Activated B cell treated with CpG ODN at 0.5 μM for 24 hours (primary cell): ENCODE results near the gene KLHL15. TPM values are rescaled to one million over a fixed set of nuclear protein-coding genes. Genes with fewer than 3 reads are reported as not detected.

Experiments
- ATAC-seq: fragments of 200-7000 bp; cut with Tn5 transposase; one replicate; pipeline ENCODE4 v1.10.0; 2021; ENCODE audit warnings: low read depth, mild to moderate bottlenecking, moderate library complexity
- CTCF ChIA-PET: fragments of 350-600 bp; sonication (Branson Sonifier 250); formaldehyde crosslinking; loops from one replicate; lab custom pipeline; 2021; ENCODE audit warnings: antibody characterized with exemption; lab: Charles Lee
- POLR2A ChIA-PET: fragments of 350-600 bp; sonication (Branson Sonifier 250); formaldehyde crosslinking; loops from one replicate; lab custom pipeline; 2021; ENCODE audit warnings: antibody characterized with exemption; lab: Charles Lee
- DNase-seq: peaks from one replicate; pipeline ENCODE4 v3.0.0; 2022
- H3K27ac Mint-ChIP-seq: one replicate; pipeline ENCODE4 v1.8.0; 2020; ENCODE audit warnings: mixed read lengths
- H3K27me3 Mint-ChIP-seq: one replicate; pipeline ENCODE4 v1.8.0; 2021; ENCODE audit warnings: mixed read lengths
- H3K36me3 Mint-ChIP-seq: one replicate; pipeline ENCODE4 v1.8.0; 2021; ENCODE audit warnings: low read depth, mixed read lengths
- H3K4me1 Mint-ChIP-seq: one replicate; pipeline ENCODE4 v1.8.0; 2021; ENCODE audit warnings: mixed read lengths
- H3K4me3 Mint-ChIP-seq: one replicate; pipeline ENCODE4 v1.8.0; 2020; ENCODE audit warnings: mild to moderate bottlenecking, mixed read lengths
- H3K9me3 Mint-ChIP-seq: one replicate; pipeline ENCODE4 v1.8.0; 2020; ENCODE audit warnings: mixed read lengths
- intact Hi-C: fragments of 100-400 bp; cut with micrococcal nuclease; formaldehyde crosslinking; loops from one replicate; pipeline ENCODE4 v1.15.1; 2024
- total RNA-seq: library from RNA; stranded (reverse); gene quantifications from 2 replicates; pipeline ENCODE4 v1.2.3, GENCODE V29; 2022
- TF ChIP-seq, protein P1 (sequence below): fragments of 200-600 bp; IDR thresholded peaks from one replicate; pipeline ENCODE4 v1.8.0; 2022; ENCODE audit warnings: antibody characterized with exemption, mild to moderate bottlenecking

The KLHL15 gene
- total RNA-seq, 1 donor from 2014 or later = 8.1 TPM

DNA sequence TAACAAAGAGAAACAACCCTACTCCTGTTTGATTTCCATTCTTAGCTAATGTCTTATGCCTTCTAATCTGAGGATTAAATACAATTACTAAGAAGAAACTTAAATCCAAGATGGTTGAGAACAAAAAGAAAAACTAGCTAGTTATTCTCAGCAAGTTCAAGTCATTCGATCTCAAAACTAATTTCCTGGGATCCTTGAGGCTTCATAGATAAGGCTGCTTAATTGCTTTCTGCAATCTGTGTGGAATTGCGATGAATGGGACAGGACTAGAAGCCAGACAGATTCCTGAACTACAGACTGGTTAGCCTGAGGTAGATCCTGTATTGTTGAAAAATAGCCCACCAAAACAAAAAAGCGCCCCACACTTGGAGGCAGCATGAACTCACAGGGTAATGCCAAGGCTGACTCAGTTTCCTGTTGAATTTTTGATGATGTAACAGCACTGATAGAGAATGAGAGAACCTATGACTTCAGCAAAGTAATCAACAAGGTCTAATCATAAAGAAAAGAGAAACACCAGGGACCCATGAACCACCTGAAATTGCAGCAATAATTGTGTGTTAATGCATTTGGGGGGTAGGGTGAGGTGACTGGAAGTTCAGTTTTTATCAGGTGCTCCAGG lies 33.9 kb downstream of the KLHL15 start:
- H3K4me3 Mint-ChIP-seq = no peak overlapping the region

DNA sequence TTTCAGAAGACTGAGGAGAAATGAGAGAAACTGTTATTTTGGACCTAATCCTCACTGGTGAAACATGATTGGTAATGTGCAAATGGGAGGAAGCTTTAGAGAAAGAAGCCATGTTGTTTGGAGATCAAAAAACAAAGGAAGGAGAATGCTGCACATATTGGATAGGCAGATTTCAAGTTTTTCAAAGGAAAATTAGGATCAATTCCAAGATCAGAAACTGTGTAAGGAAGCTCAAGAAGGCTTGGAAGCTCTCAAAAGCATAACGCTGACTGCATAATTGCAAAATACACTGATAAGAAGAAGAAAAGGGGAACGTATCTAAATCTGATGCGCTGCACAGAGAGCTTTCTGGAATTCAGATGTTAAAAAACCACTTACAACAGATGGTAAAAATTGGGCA lies 34.6 kb downstream of the KLHL15 start:
- DNase-seq (no peak), ATAC-seq (no peak)
- no peaks in the 10 kb centered on the region for H3K27me3 Mint-ChIP-seq
- no peak overlapping the region for H3K27ac Mint-ChIP-seq
- TF ChIP-seq, protein P1, sequence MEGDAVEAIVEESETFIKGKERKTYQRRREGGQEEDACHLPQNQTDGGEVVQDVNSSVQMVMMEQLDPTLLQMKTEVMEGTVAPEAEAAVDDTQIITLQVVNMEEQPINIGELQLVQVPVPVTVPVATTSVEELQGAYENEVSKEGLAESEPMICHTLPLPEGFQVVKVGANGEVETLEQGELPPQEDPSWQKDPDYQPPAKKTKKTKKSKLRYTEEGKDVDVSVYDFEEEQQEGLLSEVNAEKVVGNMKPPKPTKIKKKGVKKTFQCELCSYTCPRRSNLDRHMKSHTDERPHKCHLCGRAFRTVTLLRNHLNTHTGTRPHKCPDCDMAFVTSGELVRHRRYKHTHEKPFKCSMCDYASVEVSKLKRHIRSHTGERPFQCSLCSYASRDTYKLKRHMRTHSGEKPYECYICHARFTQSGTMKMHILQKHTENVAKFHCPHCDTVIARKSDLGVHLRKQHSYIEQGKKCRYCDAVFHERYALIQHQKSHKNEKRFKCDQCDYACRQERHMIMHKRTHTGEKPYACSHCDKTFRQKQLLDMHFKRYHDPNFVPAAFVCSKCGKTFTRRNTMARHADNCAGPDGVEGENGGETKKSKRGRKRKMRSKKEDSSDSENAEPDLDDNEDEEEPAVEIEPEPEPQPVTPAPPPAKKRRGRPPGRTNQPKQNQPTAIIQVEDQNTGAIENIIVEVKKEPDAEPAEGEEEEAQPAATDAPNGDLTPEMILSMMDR = no peak
- CTCF ChIA-PET = no interaction called here
- POLR2A ChIA-PET = no interaction called here
- peaks cover 5% of the 10 kb centered on the region for H3K4me1 Mint-ChIP-seq
- H3K9me3 Mint-ChIP-seq = no peaks in the 10 kb centered on the region
- no peak overlapping the region for H3K4me3 Mint-ChIP-seq
- H3K36me3 Mint-ChIP-seq = peaks cover 29% of the 10 kb centered on the region
- intact Hi-C loops = no loop called here

More for the DNA sequence above, 33.9 kb downstream of the KLHL15 start:
- Mint-ChIP-seq H3K27me3 (no peaks in the 10 kb centered on the region), H3K27ac (no peak overlapping the region), H3K36me3 (peaks cover 23% of the 10 kb centered on the region), H3K4me1 (peaks cover 5% of the 10 kb centered on the region), H3K9me3 (no peaks in the 10 kb centered on the region)
- CTCF ChIA-PET = no interaction called here
- DNase-seq (no peak), ATAC-seq (no peak)
- TF ChIP-seq, protein P1 = no peak
- intact Hi-C loops = no loop called here
- POLR2A ChIA-PET = interaction anchor here (0.7 kb wide), 1 partner anchor 12 kb away, joined by 3 read pairs; no protein-coding TSS in a partner anchor

DNA sequence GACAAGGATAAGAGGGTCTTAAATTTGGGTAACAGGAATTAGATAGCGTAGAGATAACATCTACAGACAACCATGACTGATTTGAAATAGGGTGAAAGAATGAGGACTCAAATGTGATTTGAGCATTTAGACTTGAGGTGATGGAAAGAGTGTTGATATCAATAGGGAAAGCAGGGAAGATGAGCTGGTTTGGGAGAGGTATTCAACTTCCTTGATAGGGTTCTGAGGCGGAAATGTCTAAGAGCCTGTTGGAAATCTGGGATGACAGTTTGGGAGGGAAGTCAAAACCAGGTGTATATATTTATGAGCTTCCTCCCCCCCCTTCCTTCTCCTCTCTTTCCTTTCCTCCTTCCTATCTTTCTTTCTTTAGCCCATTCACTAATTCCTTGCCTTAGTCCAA lies 36.5 kb downstream of the KLHL15 start:
- Mint-ChIP-seq H3K4me1 (peaks cover 5% of the 10 kb centered on the region), H3K4me3 (no peak overlapping the region), H3K27me3 (no peaks in the 10 kb centered on the region), H3K36me3 (peaks cover 34% of the 10 kb centered on the region), H3K27ac (no peak overlapping the region), H3K9me3 (no peaks in the 10 kb centered on the region)
- intact Hi-C loops = no loop called here
- CTCF ChIA-PET = no interaction called here
- TF ChIP-seq, protein P1 = no peak
- ATAC-seq (no peak), DNase-seq (no peak)
- POLR2A ChIA-PET = no interaction called here

DNA sequence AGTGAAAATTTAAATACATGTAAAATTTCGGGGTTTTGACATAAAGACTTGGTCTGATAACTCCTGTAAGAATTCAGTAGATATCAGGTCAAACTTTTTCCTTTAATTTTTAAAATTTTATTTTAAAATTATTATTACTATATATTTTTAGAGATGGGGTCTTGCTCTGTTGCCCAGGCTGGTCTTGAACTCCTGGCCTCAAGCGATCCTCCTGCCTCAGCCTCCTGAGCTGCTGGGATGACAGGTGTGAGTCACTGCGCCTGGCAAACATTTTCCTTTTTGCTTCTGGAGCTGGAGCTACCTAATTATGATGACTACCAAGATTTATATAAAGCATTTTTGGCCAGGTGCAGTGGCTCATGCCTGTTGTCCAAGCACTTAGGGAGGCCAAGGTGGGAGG lies 37.3 kb downstream of the KLHL15 start:
- no peak overlapping the region for H3K4me3 Mint-ChIP-seq
- intact Hi-C loops = no loop called here
- H3K4me1 Mint-ChIP-seq = peaks cover 5% of the 10 kb centered on the region
- DNase-seq (no peak), ATAC-seq (no peak)
- no peak overlapping the region for H3K27ac Mint-ChIP-seq
- H3K36me3 Mint-ChIP-seq = peaks cover 37% of the 10 kb centered on the region
- CTCF ChIA-PET = no interaction called here
- no peaks in the 10 kb centered on the region for H3K27me3 Mint-ChIP-seq
- POLR2A ChIA-PET = no interaction called here
- H3K9me3 Mint-ChIP-seq = no peaks in the 10 kb centered on the region
- TF ChIP-seq, protein P1 = no peak

DNA sequence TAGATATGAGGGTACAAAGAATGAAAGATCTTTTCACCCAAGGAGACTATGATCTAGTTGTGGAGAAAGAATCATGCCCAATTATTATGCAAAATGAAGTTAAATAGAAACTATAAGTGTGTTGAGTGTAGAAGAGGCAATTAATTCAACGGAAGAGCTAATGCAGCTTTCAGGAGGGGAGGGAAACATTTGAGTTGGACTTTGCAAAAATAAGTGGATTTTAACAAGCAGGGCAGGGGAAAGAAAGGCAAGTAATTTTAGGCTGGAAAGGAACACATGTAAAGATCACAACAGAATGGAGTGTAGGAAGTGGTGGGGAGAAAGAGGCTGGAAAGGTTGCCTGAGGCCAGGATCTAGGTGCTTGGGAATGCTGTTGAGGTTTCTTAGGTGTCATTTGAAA lies 44.1 kb downstream of the KLHL15 start:
- ChIA-PET POLR2A (no interaction called here), CTCF (no interaction called here)
- H3K4me3 Mint-ChIP-seq = no peak overlapping the region
- H3K36me3 Mint-ChIP-seq = peaks cover 27% of the 10 kb centered on the region
- H3K27me3 Mint-ChIP-seq = no peaks in the 10 kb centered on the region
- no peaks in the 10 kb centered on the region for H3K9me3 Mint-ChIP-seq
- intact Hi-C loops = no loop called here
- ATAC-seq = no peak
- TF ChIP-seq, protein P1 = no peak
- no peaks in the 10 kb centered on the region for H3K4me1 Mint-ChIP-seq
- no peak overlapping the region for H3K27ac Mint-ChIP-seq
- no peak for DNase-seq
